SU-DHL-6 (cell line): ENCODE data around the gene SLC12A5.

ENCODE experiments used
- H2AFZ ChIP-seq: fragments of 200-600 bp; sonication (generic); 2 replicates; pipeline ENCODE4 v1.6.1; 2014; ENCODE audit warnings: low read depth, mild to moderate bottlenecking, moderate library complexity, mixed read lengths, antibody characterized with exemption, low read length; ENCODE audit not compliant: severe bottlenecking
- H3F3A ChIP-seq: fragments of 200-600 bp; shearing (Covaris generic); 2 replicates; pipeline ENCODE4 v1.6.0; 2016; ENCODE audit warnings: antibody characterized with exemption, mild to moderate bottlenecking; ENCODE audit not compliant: insufficient read depth
- H3K27ac ChIP-seq: fragments of 200-600 bp; sonication (generic); 2 replicates; pipeline ENCODE4 v1.5.1; 2016; ENCODE audit warnings: low read depth, mild to moderate bottlenecking, low read length, moderate library complexity, mixed read lengths
- H3K27me3 ChIP-seq: fragments of 200-600 bp; sonication (generic), shearing (Covaris generic); 2 replicates; pipeline ENCODE4 v1.6.0; 2014; ENCODE audit warnings: mild to moderate bottlenecking, low read length
- H3K36me3 ChIP-seq: fragments of 200-600 bp; sonication (generic); 2 replicates; pipeline ENCODE4 v1.6.1; 2014; ENCODE audit warnings: mild to moderate bottlenecking, low read length, mixed read lengths
- H3K4me2 ChIP-seq: fragments of 300-600, 200-600 bp; shearing (Covaris generic), sonication (generic); 2 replicates; pipeline ENCODE4 v1.6.0; 2014; ENCODE audit warnings: low read length, low read depth, mild to moderate bottlenecking; ENCODE audit not compliant: poor library complexity, severe bottlenecking
- H3K4me3 ChIP-seq: fragments of 200-600 bp; sonication (generic); 2 replicates; pipeline ENCODE4 v1.5.1; 2014; ENCODE audit warnings: antibody characterized with exemption, low read length, mild to moderate bottlenecking, mixed read lengths; ENCODE audit not compliant: insufficient read depth, poor library complexity, severe bottlenecking
- H3K79me2 ChIP-seq: fragments of 200-600 bp; sonication (generic); 2 replicates; pipeline ENCODE4 v1.6.1; 2014; ENCODE audit warnings: mild to moderate bottlenecking, low read length, moderate library complexity; ENCODE audit not compliant: insufficient read depth
- H3K9ac ChIP-seq: fragments of 200-600 bp; sonication (generic); 2 replicates; pipeline ENCODE4 v1.7.0; 2014; ENCODE audit warnings: mild to moderate bottlenecking, low read length
- H3K9me2 ChIP-seq: fragments of 200-600 bp; sonication (generic); replicated peaks from 2 replicates; pipeline ENCODE4 v1.6.1; 2014; ENCODE audit warnings: low read length; ENCODE audit not compliant: insufficient read depth
- H3K9me3 ChIP-seq: fragments of 200-600 bp; sonication (generic); 2 replicates; pipeline ENCODE4 v1.6.1; 2014; ENCODE audit warnings: low read length, mixed read lengths; ENCODE audit not compliant: insufficient read depth
- H4K20me1 ChIP-seq: fragments of 200-600 bp; sonication (generic); 2 replicates; pipeline ENCODE4 v1.6.1; 2014; ENCODE audit warnings: low read depth, mild to moderate bottlenecking, antibody characterized with exemption, low read length, moderate library complexity, mixed read lengths
- EZH2phosphoT487 ChIP-seq: fragments of 200-600 bp; sonication (generic), shearing (Covaris generic); conservative IDR thresholded peaks from 2 replicates; pipeline ENCODE4 v1.6.1; 2018; ENCODE audit warnings: mild to moderate bottlenecking, antibody characterized with exemption, low read length, moderate library complexity, mixed read lengths
- TF ChIP-seq, protein P1 (sequence below): fragments of 200-600 bp; sonication (generic); IDR thresholded peaks from one replicate; pipeline ENCODE4 v1.5.1; 2017; ENCODE audit warnings: antibody characterized with exemption, mild to moderate bottlenecking, low read length, moderate library complexity; ENCODE audit not compliant: insufficient read depth, poor library complexity, severe bottlenecking

SLC12A5 gene

GRCh38 chr20:46083101-46083500, 54.1 kb downstream of the SLC12A5 start:
- Histone ChIP-seq H3F3A (peaks cover 2% of the 10 kb centered on the region; the same call in 1 of the 2 replicates), H3K9ac (no peak overlapping the region), H3K79me2 (peaks cover 97% of the 10 kb centered on the region), H3K27ac (no peak overlapping the region), H3K9me3 (no peaks in the 10 kb centered on the region), H4K20me1 (peaks cover 68% of the 10 kb centered on the region), H3K4me3 (no peak overlapping the region), H3K9me2 (no peaks in the 10 kb centered on the region), H2AFZ (no peak overlapping the region), H3K27me3 (no peaks in the 10 kb centered on the region), H3K4me2 (no peak overlapping the region), H3K36me3 (no peaks in the 10 kb centered on the region)
- TF ChIP-seq, protein P1, sequence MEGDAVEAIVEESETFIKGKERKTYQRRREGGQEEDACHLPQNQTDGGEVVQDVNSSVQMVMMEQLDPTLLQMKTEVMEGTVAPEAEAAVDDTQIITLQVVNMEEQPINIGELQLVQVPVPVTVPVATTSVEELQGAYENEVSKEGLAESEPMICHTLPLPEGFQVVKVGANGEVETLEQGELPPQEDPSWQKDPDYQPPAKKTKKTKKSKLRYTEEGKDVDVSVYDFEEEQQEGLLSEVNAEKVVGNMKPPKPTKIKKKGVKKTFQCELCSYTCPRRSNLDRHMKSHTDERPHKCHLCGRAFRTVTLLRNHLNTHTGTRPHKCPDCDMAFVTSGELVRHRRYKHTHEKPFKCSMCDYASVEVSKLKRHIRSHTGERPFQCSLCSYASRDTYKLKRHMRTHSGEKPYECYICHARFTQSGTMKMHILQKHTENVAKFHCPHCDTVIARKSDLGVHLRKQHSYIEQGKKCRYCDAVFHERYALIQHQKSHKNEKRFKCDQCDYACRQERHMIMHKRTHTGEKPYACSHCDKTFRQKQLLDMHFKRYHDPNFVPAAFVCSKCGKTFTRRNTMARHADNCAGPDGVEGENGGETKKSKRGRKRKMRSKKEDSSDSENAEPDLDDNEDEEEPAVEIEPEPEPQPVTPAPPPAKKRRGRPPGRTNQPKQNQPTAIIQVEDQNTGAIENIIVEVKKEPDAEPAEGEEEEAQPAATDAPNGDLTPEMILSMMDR: no peak

GRCh38 chr20:46083531-46084061, 54.6 kb downstream of the SLC12A5 start:
- Histone ChIP-seq H3K9me3 (no peaks in the 10 kb centered on the region), H2AFZ (no peak overlapping the region), H3K27me3 (no peaks in the 10 kb centered on the region), H3K27ac (no peak overlapping the region), H3K4me2 (no peak overlapping the region), H3K4me3 (no peak overlapping the region), H3F3A (peaks cover 6% of the 10 kb centered on the region; the same call in 1 of the 2 replicates), H4K20me1 (peaks cover 70% of the 10 kb centered on the region), H3K79me2 (peaks cover 100% of the 10 kb centered on the region), H3K9ac (no peak overlapping the region), H3K36me3 (no peaks in the 10 kb centered on the region), H3K9me2 (no peaks in the 10 kb centered on the region)
- TF ChIP-seq, protein P1: no peak

GRCh38 chr20:46084805-46085178, 55.8 kb downstream of the SLC12A5 start:
- Histone ChIP-seq H3K9ac (no peak overlapping the region), H3K4me2 (no peak overlapping the region), H3K9me2 (no peaks in the 10 kb centered on the region), H3F3A (peaks cover 9% of the 10 kb centered on the region; the same call in 1 of the 2 replicates), H3K36me3 (no peaks in the 10 kb centered on the region), H4K20me1 (peaks cover 70% of the 10 kb centered on the region), H3K4me3 (no peak overlapping the region), H3K79me2 (peaks cover 97% of the 10 kb centered on the region), H3K9me3 (no peaks in the 10 kb centered on the region), H3K27me3 (no peaks in the 10 kb centered on the region), H2AFZ (no peak overlapping the region), H3K27ac (no peak overlapping the region)
- no peak for TF ChIP-seq EZH2phosphoT487
- TF ChIP-seq, protein P1: no peak
